GM12891 (cell line): ENCODE measurements around the gene FBXW2.

ENCODE experiments used
- POLR2A ChIP-seq: IDR thresholded peaks from 2 replicates; pipeline ENCODE4 v1.6.1; 2011; ENCODE audit warnings: low read depth, low read length, control low read depth
- POLR2AphosphoS5 ChIP-seq: IDR thresholded peaks from 2 replicates; pipeline ENCODE4 v1.6.1; 2011; ENCODE audit warnings: low read depth, low read length, control low read depth

- TF ChIP-seq POLR2A (no peak), POLR2AphosphoS5 (no peak)
These were observed 14.6 kb upstream of the FBXW2 start for GRCh38 chr9:120807607-120808379.
